HG03064 (cell line): Measurements from ENCODE around the gene DTD1.

Experiments
- ATAC-seq: cut with Tn5 transposase; IDR thresholded peaks from one replicate; pipeline ENCODE4 v1.9.1; 2021; ENCODE audit warnings: low read depth; ENCODE audit not compliant: unreplicated experiment

Gene DTD1

DNA sequence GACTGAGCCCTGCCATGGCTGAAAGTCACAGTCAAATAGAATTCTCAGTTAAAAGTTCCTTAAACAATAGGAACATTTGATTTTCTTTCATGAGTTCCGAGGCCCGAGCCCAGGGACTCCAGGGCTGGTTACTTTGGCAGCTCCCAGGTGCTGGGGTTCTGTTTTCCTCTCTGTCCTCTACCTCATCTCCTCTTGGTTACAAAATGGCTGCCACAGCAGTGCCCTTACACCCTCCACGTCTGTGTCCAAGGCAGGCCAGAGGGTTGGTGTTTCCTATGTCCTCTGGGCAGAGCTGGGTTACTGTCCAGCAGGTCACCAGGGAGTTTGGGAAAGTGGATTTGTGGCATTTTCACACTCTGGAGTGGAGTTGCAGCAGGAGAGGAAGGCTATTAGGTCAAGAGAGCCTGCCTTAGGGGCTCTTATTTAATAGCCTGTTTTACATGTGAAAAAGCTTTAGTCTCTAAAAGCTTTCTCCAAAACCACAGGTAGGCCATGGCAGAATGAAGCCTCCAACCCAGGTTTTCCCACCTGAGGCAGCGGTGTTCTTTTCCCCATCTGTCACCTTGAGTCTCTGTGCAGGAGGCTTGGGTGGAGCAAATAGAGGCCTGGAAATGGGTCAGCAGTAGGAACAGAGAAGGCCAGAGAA is 111.0 kb downstream of the DTD1 start:
- no peak for ATAC-seq

DNA sequence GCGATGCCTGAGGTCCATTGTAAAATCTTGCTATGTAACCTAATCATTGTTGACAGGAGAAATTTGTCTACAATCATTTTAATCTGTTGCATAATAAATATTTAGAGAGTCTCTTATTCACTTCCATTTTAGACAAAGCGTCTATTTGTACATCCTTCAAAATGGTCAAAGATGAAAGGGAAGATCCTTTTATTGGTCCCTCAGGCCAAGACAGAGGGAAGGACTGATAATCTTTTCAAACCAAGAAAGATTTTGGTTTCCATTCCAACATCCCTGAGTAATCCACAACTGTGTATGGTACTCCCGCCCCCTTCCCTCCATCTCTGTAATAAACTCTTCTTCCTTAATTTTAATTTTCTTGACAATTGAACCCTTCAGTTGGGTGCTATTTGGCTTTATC is 114.1 kb downstream of the DTD1 start:
- no peak for ATAC-seq

DNA sequence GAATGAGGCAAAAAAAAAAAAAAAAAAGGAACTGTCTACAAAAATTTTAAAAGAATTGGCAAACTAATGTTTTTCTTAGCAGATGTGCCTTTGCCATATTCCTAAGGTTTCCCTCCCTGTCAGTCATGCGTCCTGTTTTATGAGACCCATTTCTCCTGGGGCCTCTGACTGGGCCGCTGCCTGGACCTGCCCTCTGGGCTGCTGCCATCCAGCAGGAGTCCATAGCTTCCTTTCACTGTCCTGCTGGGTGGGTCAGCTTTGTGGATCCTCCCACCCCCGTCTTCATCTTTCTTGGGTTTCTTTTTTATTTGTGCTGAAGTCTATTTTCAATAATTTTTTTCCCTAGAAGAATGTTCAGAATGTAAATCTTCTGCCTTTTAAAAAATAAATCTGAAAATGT is 114.9 kb downstream of the DTD1 start:
- ATAC-seq, result no peak

DNA sequence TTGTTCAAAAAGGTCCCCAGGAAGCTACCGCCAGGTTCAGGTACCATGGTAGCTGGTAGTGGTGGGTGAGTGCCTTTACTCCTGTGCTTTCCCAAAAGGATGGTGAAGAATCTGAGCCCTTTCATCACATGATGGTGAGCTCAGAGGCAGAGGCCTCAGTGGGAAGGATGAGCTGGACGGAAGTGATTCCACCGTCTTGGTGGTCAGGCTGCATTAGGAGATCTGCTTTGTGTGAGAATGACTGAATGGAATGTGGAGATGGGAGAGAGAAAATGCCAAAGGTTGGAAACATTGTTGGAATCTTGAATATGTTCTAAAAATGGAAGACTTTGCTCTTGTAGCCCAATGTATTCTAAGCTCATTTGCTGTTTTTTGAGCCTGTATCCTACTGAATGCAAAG is 117.6 kb downstream of the DTD1 start:
- ATAC-seq, result no peak

DNA sequence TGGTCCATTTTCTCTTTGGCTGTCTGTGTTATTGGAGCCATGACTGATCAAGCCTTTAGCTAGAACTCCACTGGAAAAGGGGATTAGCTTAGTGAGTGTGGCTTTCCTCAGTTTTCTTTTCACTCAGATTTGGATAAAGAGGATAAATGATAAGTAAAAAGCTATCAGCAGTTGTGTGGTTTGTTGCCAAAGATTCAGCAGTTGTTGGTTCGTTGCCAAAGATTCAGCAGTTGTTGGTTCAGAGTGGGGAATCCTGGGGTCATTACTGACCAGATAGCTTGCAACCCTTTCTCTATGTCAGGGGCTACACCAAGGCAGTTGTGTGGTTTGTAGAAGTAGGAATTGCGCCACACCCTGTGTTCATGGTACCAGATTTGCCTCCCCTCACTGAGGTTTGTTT is 118.1 kb downstream of the DTD1 start:
- ATAC-seq, result no peak

DNA sequence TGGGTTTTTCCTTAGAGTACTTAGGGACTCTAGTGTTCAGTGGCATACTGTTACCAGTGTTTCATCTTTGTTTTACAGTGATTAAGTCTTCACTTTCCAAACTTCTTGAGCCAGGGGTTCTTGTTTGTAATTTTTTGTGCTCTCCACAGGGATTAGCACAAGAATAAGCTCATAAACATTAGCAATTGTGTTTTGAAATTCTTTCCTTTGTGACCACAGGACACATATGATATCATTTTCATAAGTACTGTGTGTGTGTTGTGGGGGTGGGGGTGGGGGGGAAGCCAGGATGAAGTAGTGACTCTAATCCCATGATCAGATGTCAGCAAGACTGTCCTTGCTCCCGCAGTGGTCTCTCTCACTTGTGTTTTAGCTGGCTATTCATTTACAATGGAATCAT is 124.3 kb downstream of the DTD1 start:
- no peak for ATAC-seq

DNA sequence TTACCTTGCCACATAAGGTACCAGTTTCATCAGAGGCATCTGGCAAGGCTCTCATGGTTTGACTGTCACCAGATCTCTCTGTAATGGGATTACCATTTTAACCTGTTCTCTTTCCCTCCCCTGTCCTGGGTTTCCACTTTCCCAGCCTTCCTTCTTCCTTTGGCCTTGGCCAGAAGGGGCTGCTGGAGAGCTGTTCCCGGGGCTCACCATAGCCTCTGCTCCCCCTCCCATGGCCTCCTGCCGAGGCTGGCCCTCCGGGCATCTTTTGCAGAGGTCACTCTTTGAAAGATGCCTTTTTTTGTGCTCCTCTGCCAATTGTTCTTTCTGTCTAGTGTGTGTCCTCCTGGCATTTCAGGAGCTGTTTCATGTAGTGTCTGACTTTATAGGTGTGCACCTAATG is 125.0 kb downstream of the DTD1 start:
- no peak for ATAC-seq

DNA sequence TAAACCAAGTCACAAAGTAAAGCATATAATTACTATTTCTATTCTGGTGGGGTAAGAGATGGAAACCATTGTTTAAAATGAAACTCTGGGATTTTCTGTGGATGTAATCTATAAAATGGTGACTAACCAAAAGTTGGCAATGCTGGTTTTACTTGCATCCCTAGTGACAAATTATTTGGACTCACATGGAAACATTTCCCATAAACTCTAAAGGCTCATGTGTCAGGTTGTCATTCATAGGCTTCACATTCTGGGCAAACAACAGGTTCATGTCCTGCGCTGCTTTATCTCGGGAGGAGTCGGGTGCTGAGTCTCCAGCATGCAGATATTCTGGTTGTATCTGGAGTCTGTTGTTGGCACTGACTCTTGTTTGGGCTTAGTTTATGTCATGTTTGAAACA is 127.7 kb downstream of the DTD1 start:
- ATAC-seq, result no peak

DNA sequence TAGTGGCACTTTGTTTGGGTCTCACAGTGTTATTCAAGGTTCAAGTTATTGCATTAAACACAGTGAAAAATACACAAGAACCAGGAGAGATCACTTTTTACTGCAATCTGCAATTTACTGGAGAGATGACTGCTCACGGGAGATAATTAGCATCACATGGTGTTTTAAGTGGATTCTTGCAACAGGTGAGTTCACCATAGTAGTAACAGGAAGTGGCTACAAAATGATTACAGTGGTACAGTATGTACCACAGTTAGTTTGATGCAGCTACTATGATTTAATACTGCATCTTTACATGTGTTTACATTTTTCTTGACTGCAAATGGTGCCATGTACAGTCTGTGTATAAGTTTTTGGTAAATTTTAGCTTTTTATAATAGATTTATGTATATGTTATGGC is 129.2 kb downstream of the DTD1 start:
- ATAC-seq, result no peak

DNA sequence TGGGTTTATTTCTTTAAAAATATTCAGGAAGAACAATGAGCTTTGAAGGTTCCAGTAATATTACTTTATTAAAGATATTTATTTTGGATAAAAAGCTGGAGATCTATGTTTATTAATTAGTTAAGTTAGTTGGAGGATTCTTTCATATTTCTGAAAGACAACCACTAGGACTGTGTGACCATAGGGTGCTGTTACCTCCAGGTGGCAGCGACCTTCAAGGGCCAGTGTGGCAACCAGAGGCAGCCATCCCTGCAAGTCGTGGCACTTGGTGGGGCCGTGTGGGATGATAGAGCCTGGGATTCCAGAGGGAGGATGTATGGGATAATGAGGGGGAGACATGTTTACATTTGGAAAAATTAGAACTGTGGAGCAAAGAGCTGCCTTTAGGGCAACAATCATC is 130.3 kb downstream of the DTD1 start:
- ATAC-seq, result no peak

DNA sequence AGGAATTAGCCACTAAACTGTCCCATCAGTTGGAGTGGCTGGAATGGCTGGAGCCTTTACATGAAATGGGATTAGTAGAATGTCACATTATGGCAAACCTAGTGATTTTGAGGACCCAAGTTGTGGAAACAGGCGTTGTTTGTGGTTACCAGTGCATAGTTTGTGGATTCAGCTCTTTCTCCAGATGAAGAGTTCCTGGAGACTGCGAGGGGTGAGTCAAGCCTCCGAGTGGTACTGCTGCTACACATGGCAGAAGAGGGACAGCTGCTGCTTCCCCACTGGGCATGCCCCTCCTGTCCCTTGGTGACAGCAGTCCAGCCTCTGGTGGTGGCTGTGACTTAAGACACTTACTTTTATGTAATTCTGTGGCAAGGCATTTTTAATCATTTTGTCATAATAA is 131.6 kb downstream of the DTD1 start:
- ATAC-seq, result no peak

DNA sequence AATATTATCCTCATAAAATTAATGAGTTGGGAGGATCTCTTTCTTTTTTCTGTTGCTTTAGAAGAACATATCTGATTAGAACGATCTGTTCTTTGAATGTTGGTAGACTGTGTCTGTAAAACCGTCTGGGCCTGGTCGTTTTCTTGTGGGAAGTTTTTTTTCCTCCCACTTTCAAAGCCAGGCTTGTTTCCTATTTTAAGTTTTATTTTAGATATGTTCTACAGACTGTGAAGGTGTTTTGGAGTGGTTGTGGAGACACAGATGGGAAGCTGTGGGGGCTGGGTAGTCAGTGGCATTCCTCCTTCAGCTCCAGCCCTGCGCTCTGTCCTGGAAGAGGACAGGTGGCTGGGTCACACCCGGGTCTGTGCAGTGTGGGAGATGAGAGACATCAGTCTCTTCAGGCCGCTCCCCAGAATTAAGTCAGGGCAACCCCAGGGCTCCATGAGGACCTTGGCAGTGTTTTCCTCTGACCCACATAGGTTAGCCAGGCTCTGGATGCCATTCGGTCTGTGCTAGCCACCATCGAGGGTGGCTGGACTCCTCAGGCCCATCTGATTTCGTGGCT is 133.8 kb downstream of the DTD1 start:
- ATAC-seq, result no peak

DNA sequence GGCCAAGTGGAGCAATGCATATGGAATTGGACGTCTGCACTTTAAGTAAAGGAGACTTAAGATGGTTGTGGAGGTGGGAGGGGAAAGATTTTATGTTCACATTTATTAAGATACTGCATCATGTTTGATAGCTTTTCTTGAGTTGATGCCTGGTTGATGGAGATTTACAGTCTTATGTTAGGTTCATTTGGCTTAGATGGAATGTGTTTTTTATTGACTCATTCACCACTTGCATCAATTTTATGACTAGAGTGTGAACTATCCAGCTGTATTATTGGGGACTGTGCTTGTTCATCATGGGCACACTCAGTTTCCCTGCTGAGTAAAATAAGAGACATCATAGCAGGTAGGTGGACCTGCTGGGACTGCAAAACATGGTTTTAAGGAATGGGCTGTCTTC is 134.5 kb downstream of the DTD1 start:
- ATAC-seq, result no peak

DNA sequence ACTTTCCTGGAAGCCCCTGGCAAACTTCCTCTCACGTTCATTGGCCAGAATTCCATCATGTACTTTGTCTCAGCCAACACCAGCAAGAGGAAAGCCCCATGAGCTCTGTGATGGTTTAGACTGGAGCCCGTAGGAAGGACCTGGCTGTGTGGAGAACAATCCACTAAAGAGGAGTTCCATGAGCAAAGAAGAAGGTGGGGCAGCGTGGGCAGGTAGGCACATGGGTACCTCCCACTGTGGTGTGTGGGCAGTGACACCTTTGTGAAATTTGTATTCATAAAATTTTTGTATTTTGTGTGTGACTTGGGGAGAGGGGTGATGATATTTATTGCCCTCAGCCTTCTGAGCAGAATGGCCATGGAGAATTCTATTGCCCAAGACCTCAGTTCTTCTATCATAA is 136.2 kb downstream of the DTD1 start:
- ATAC-seq, result no peak

DNA sequence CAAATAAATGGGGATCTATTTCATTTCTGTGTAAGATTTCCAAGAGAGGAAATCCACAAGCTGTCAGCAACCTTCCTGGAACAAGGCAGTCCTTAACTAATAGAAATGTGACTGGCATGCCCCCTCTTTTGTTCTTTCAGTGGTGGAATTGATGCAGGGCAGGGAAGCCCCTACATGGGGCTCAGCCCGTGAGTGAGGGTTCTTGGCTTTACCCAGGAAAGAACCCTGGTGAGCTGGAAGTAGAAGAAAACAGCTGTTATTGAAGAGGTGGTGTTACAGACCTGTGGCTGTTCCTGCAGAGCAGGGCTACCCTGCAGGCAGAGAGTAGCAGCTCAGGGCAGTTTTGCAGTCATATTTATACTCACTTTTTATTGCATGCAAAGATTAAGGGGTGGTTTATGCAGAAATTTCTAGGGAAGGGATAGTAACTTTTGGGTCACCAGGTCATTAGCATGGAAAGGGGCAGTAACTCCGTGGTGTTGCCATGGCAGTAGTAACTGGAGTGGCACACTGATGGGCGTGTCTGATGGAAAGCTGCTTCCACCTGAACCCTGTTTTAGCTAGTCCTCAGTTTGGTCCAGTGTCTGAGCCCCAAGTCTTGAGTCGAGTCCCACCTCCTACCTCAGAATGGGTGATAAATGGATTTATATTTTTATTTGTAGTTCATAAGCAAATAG is 137.1 kb downstream of the DTD1 start:
- no peak for ATAC-seq

DNA sequence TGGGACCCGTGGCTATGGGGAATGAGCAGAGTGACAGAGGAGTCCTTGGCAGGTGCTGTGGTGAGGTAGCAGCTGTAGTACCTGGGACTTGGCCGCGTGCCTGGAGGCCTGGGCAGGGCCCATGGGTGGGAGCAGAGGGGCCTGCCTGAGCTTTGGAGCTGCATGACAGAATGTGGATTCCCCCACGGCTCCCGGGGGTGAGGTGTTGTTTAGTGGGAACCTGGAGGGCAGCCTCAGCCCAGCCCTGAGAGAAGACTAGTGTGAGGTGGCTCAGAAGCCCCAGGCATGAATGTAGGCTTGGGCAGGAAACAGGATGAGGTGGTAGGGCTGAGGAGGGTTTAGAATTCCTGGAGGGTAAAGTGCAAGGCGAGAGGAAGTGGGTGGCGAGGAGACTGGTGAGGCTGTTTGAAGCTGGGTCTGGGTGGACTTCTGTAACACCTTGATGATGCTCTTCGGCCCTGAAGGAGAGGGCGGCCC is 139.2 kb downstream of the DTD1 start:
- ATAC-seq, result no peak

DNA sequence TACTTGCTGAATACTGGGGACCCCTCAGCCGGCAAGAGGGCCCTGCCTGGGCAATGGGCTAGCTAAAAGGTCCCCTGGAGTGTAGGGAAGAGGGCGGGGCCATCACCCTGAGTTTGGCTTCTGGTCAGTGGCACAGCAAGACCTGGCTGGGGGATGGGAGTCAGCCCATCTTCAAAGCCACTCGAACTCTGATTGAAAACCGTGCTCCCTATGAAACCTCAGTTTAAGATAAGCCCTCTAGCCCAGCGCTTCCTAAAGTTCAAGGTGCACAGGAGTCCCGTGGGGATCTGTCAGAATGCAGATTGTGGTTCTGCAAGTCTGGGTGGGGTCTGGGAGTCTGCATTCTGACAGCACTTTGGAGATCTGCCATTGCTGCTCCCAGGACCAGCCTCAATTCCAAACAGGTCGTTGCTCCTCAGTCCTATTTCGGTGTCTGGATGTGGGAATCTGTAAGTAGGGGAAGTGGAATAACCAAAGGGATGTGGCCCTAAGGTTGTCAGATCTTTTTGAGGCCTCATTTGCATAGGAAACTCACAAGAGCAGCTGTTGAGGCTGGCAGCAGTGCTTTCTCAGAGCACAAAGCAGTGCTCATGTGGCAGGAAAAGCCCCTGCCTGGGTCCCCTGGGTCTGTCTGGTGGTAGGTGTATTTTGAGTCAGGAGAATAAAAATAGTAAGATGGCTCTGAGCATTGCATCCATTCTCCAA is 140.5 kb downstream of the DTD1 start:
- ATAC-seq, result peak; percentile 95

DNA sequence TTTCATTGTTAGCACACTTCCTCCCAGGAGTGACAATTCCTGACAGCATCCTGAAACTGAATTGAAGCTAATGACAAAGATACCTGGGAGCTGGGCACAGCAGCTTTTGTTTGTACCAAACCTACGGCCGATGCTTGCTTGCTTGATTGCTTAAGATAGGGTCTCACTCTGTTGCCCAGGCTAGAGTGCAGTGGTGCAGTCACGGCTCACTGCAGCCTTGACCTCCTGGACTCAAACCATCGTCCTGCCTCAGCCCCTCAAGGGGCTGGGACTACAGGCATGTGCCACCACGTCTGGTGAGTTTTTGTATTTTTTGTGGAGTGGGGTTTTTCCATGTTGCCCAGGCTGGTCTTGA is 141.0 kb downstream of the DTD1 start:
- peak; percentile 36 for ATAC-seq

DNA sequence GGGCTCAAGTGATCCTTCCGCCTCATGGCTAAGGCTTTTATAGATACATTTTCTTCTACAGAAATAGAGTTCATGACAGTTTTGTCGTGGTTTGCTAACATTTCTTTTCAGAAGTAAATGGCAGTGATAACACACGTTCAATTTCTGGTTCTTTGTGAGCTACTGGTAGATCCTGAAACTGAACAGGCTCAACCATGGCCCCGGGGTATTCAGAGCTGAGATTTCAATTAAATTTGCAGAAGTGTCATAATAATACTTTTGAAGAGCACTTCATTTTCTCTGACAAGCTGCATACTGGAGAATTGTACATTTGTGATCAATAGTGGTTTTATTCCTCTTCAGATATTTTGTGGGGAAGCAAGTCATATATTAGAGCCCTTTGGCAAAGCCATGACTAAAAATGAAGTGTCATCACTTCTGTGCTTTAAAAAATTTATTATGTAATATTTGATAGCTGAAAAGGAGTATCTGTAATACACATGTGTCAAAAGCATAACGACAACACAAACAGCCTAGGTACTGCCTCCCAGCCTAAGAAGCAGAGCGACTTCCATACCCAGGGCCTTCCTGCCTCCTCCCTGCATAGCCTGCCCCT is 141.5 kb downstream of the DTD1 start:
- no peak for ATAC-seq

DNA sequence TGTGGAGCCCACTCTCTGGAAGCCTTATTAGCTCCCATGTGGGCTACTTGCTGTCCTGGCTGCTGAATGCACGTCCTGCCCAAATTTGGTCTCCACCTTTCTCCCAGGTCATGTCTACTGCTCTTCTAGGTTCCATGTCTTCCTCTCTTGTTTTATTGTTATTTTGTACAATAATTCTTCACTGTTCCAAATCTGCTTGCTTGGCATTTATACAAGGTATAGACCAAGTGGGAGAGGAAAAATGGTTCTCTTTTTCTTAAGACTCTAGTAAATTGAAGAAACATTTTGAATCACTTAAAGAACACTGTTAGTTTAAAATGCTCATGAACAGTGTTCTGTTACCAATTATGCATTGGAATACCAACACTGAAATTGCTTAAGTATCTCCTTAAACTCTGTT is 144.1 kb downstream of the DTD1 start:
- no peak for ATAC-seq

DNA sequence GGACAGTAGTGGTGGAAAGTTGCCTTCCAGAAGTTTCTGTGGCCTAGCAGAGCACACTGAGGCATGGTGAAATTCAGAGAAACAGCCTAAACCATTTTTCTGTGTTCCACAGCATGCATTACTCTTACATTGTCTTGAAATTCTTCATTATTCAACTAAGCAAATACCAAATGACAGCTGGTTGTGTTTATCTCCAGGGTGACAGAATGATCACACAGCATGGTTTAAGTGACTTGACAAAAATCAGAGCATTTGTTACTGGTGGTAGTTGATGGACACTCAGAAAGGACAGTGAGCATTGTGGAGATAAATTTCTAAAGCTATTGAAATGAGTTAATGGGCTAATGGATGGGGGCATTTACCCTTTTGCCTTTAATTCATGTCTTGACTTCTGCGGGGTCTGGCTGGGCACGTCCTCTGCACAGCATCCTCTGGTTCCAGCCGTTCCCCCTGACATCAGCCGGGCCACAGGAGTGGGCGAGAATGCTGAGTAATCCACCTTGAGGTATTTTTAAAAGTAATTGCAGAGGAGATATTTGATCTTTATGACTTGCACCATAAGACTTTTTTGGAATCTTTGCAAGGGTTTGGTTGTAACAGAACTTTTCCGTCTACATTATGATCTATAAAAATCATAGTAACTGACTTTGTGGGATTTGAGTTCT is 146.8 kb downstream of the DTD1 start:
- no peak for ATAC-seq
